K562 (cell line): ENCODE data around the gene PHF1. TPM values are rescaled to one million over a fixed set of nuclear protein-coding genes. Genes with fewer than 3 reads are reported as not detected.
A peak's percentile ranks its signal among the peaks of the same experiment; 100 is the strongest.

Experiments
- ATAC-seq: fragments of 200-7000 bp; cut with Tn5 transposase; 3 replicates; pipeline ENCODE4 v1.9.1; 2020; ENCODE audit warnings: moderate library complexity
- BruUV-seq: library from RNA; stranded (reverse); fragments of 400-500 nt; replicated peaks from 2 replicates; lab custom pipeline; 2021; lab: Mats Ljungman, UMichigan
- CTCF ChIA-PET: fragments of 300-600 bp; formaldehyde crosslinking; extraction: SDS; loops from one replicate; lab custom pipeline; 2021; ENCODE audit warnings: low intra/inter-chr PET ratio; lab: Yijun Ruan, JAX
- POLR2A ChIA-PET: fragments of 300-600, 350-650 bp; sonication (Branson Sonifier 250); formaldehyde crosslinking; extraction: SDS; loops from one replicate; lab custom pipeline; 2021; ENCODE audit warnings: antibody characterized with exemption, inconsistent platforms; lab: Yijun Ruan, JAX
- DNase-seq, 4 experiments: peaks; one replicate each; pipeline versions ENCODE4 v3.0.0 to v3.0.0-alpha.2; 2011 to 2018; ENCODE audit warnings: low spot score in 3 of 4, mixed read lengths in 3 of 4; ENCODE audit errors: extremely low read depth in 1 of 4
- FAIRE-seq: peaks from 2 replicates; lab custom pipeline; 2011; peaks lifted over from hg19 to GRCh38; lab: Jason Lieb, UNC
- H2AFZ ChIP-seq: 2 replicates; pipeline ENCODE4 v1.6.0; 2011; ENCODE audit warnings: low read depth, low read length, control low read depth, inconsistent platforms
- H3K27ac ChIP-seq: fragments of 200-600 bp; 3 replicates; pipeline ENCODE4 v1.8.0; 2011; ENCODE audit warnings: low read depth, mild to moderate bottlenecking, control low read depth, inconsistent platforms, low read length, moderate library complexity, mixed read lengths; ENCODE audit errors: extremely low read depth
- H3K27me3 ChIP-seq, 2 experiments: fragments of 300-600 bp in 1 of 2; 2 replicates in 1 of 2; 3 replicates in 1 of 2; pipeline versions ENCODE4 v1.6.0 to v1.8.0; 2011; ENCODE audit warnings: inconsistent platforms in 2 of 2, low read length in 2 of 2, mild to moderate bottlenecking in 1 of 2, mixed read lengths in 1 of 2, moderate library complexity in 1 of 2; ENCODE audit not compliant: control insufficient read depth in 2 of 2, insufficient read depth in 2 of 2
- H3K36me3 ChIP-seq: fragments of 300-600 bp; 3 replicates; pipeline ENCODE4 v1.8.0; 2011; ENCODE audit warnings: mild to moderate bottlenecking, low read length, inconsistent platforms; ENCODE audit not compliant: control insufficient read depth, insufficient read depth
- H3K4me1 ChIP-seq, 2 experiments: fragments of 200-600 bp in 1 of 2; replicated peaks in 1 of 2; 2 replicates in 1 of 2; 3 replicates in 1 of 2; pipeline versions ENCODE4 v1.5.1 to v1.8.0; 2011; ENCODE audit warnings: inconsistent platforms in 2 of 2, low read length in 2 of 2, mild to moderate bottlenecking in 1 of 2, mixed read lengths in 1 of 2, moderate library complexity in 1 of 2; ENCODE audit not compliant: control insufficient read depth in 2 of 2, insufficient read depth in 2 of 2
- H3K4me2 ChIP-seq: 2 replicates; pipeline ENCODE4 v1.6.1; 2011; ENCODE audit warnings: low read length, control low read depth, inconsistent platforms, mixed read lengths; ENCODE audit not compliant: insufficient read depth
- H3K4me3 ChIP-seq: fragments of 200-600 bp; sonication (generic), shearing (Covaris generic); 2 replicates; pipeline ENCODE4 v1.5.1; 2016; ENCODE audit warnings: control low read depth, inconsistent platforms
- H3K79me2 ChIP-seq: fragments of 200-600 bp; 3 replicates; pipeline ENCODE4 v1.8.0; 2011; ENCODE audit warnings: low read length, inconsistent platforms; ENCODE audit not compliant: control insufficient read depth, insufficient read depth
- H3K9ac ChIP-seq, 2 experiments: 2 replicates each; pipeline versions ENCODE4 v1.6.0 to v1.6.1; 2011; ENCODE audit warnings: low read depth in 2 of 2, low read length in 2 of 2, control low read depth in 1 of 2, inconsistent platforms in 1 of 2, mild to moderate bottlenecking in 1 of 2, mixed read lengths in 1 of 2; ENCODE audit not compliant: insufficient read depth in 1 of 2
- H3K9me1 ChIP-seq: one replicate; pipeline ENCODE4 v1.6.0; 2011; ENCODE audit warnings: inconsistent platforms, mild to moderate bottlenecking, low read length, moderate library complexity; ENCODE audit not compliant: control insufficient read depth, insufficient read depth
- H3K9me3 ChIP-seq: replicated peaks from 2 replicates; pipeline ENCODE4 v1.5.1; 2011; ENCODE audit warnings: low read depth, low read length, inconsistent platforms; ENCODE audit not compliant: control insufficient read depth, insufficient read depth
- H4K20me1 ChIP-seq: replicated peaks from 2 replicates; pipeline ENCODE4 v1.6.1; 2011; ENCODE audit warnings: low read length, inconsistent platforms, mixed read lengths; ENCODE audit not compliant: control insufficient read depth, insufficient read depth
- ATF3 ChIP-seq, 2 experiments: fragments of 450-650 bp in 1 of 2; sonication (generic) in 1 of 2; formaldehyde crosslinking in 1 of 2; IDR thresholded peaks in 1 of 2; conservative IDR thresholded peaks in 1 of 2; 2 replicates each; pipeline versions ENCODE4 v1.6.1 to v1.8.1; 2016 to 2023; ENCODE audit warnings: mild to moderate bottlenecking in 2 of 2, moderate library complexity in 2 of 2, inconsistent platforms in 1 of 2, missing genetic modification reagents in 1 of 2
- COPS2 ChIP-seq: fragments of 450-650 bp; conservative IDR thresholded peaks from 2 replicates; pipeline ENCODE4 v1.6.1; 2016; ENCODE audit warnings: mild to moderate bottlenecking, moderate library complexity
- ELF4 ChIP-seq: fragments of 450-650 bp; formaldehyde crosslinking; IDR thresholded peaks from 2 replicates; pipeline ENCODE4 v1.4.0; 2022; ENCODE audit warnings: missing genetic modification characterization
- FOXJ3 ChIP-seq: sonication (generic); formaldehyde crosslinking; IDR thresholded peaks from 2 replicates; pipeline ENCODE4 v1.4.0; 2020; ENCODE audit warnings: mild to moderate bottlenecking, missing genetic modification reagents
- GTF2E2 ChIP-seq: fragments of 200-800 bp; sonication (Bioruptor generic); IDR thresholded peaks from 2 replicates; pipeline ENCODE4 v1.6.1; 2016; ENCODE audit warnings: missing genetic modification characterization, missing compliant biosample characterization
- HNRNPK ChIP-seq: fragments of 200-400 bp; formaldehyde crosslinking; IDR thresholded peaks from one replicate; pipeline ENCODE4 v1.6.1; 2018; ENCODE audit warnings: mild to moderate bottlenecking, low read depth, low read length; ENCODE audit not compliant: poor library complexity, severe bottlenecking
- LCOR ChIP-seq: sonication (generic); formaldehyde crosslinking; IDR thresholded peaks from 2 replicates; pipeline ENCODE4 v1.8.0; 2022; ENCODE audit warnings: mild to moderate bottlenecking, missing genetic modification reagents
- MAFK ChIP-seq: IDR thresholded peaks from 2 replicates; pipeline ENCODE4 v1.6.1; 2011; ENCODE audit warnings: low read length, improper control_type of control experiment
- MEF2D ChIP-seq: conservative IDR thresholded peaks from 2 replicates; pipeline ENCODE4 v1.6.1; 2016; ENCODE audit warnings: low read depth, missing genetic modification characterization, missing compliant biosample characterization
- MTA1 ChIP-seq: fragments of 450-650 bp; IDR thresholded peaks from 2 replicates; pipeline ENCODE4 v1.6.1; 2017; ENCODE audit warnings: borderline replicate concordance
- NFRKB ChIP-seq: fragments of 450-650 bp; IDR thresholded peaks from 2 replicates; pipeline ENCODE4 v1.6.1; 2016; ENCODE audit warnings: low read depth
- POLR2H ChIP-seq: IDR thresholded peaks from 2 replicates; pipeline ENCODE4 v1.6.1; 2016; ENCODE audit warnings: missing genetic modification characterization, low read depth, mild to moderate bottlenecking, control low read depth, missing compliant biosample characterization, moderate library complexity
- RB1 ChIP-seq: fragments of 450-650 bp; IDR thresholded peaks from 2 replicates; pipeline ENCODE4 v1.6.1; 2017; ENCODE audit warnings: low read depth, mild to moderate bottlenecking
- RHOXF2B ChIP-seq: fragments of 250-450 bp; sonication (Bioruptor Pico); conservative IDR thresholded peaks from 2 replicates; pipeline ENCODE4 v1.5.1; 2021
- SNAPC5 ChIP-seq: fragments of 250-450 bp; sonication (Bioruptor Pico); IDR thresholded peaks from 2 replicates; pipeline ENCODE4 v1.8.0; 2021; ENCODE audit warnings: moderate library complexity, mild to moderate bottlenecking, inconsistent platforms
- U2AF1 ChIP-seq: fragments of 200-400 bp; formaldehyde crosslinking; optimal IDR thresholded peaks from 2 replicates; pipeline ENCODE3; 2017; ENCODE audit warnings: mild to moderate bottlenecking, low read depth, low read length, moderate library complexity
- ZNF12 ChIP-seq: sonication (generic); formaldehyde crosslinking; IDR thresholded peaks from 2 replicates; pipeline ENCODE4 v1.4.0; 2020; ENCODE audit warnings: mild to moderate bottlenecking, missing genetic modification reagents
- ZNF57 ChIP-seq: fragments of 450-650 bp; formaldehyde crosslinking; IDR thresholded peaks from 2 replicates; pipeline ENCODE4 v1.4.0; 2020; ENCODE audit warnings: mild to moderate bottlenecking, moderate library complexity
- WGBS: fragments of 100-300 bp; shearing (Covaris generic); methylation state at CpG from one replicate; pipeline ENCODE4 v1.1.6; 2016; ENCODE audit warnings: low coverage, mixed read lengths; ENCODE audit not compliant: insufficient coverage; ENCODE audit errors: missing lambda C conversion rate; 5-methylcytosine and 5-hydroxymethylcytosine counted together
- in situ Hi-C: fragments of 300-500 bp; cut with MboI; formaldehyde crosslinking; loops from 4 replicates; pipeline ENCODE4 v1.15.0; 2018; ENCODE audit warnings: inconsistent platforms, mixed read lengths
- intact Hi-C: fragments of 100-400 bp; cut with micrococcal nuclease; formaldehyde crosslinking; loops from 2 replicates; pipeline ENCODE4 v1.14.2; 2022
- polyA plus RNA-seq, 8 experiments: library from polyadenylated mRNA; depleted of rRNA in 4 of 8; stranded (reverse) in 5 of 8; unstranded in 3 of 8; fragments of >200 nt; fragmentation: Nextera tagmentation in 2 of 8; fragmentation: Illumina TruSeq in 1 of 8; extraction: Ambion mirVana in 2 of 8; extraction: Trizol in 1 of 8; gene quantifications; 2 replicates each; pipeline versions ENCODE4 v1.2.1 to v1.2.3, GENCODE V29; 2011 to 2014; ENCODE audit warnings: inconsistent platforms in 1 of 8, missing spikeins in 1 of 8
- total RNA-seq, 7 experiments: library from RNA; depleted of rRNA in 6 of 7; stranded (reverse); fragments of >200 nt in 6 of 7; fragmentation: Illumina TruSeq in 2 of 7; extraction: Trizol in 2 of 7; gene quantifications; 2 replicates each; pipeline versions ENCODE4 v1.2.1 to v1.2.3, GENCODE V29; 2011 to 2021; ENCODE audit warnings: low replicate concordance in 1 of 7
- TF ChIP-seq, protein P1 (sequence below): sonication (generic); formaldehyde crosslinking; IDR thresholded peaks from 2 replicates; pipeline ENCODE4 v1.8.1; 2023; ENCODE audit warnings: mild to moderate bottlenecking, missing genetic modification reagents, moderate library complexity

PHF1 gene
- total and polyA plus RNA-seq, 9 of the 15 experiments (the other 6 are each of a cell fraction or from before 2014, with no cell fraction given) = 3.7 to 64.2 (median 33.7) TPM

DNA sequence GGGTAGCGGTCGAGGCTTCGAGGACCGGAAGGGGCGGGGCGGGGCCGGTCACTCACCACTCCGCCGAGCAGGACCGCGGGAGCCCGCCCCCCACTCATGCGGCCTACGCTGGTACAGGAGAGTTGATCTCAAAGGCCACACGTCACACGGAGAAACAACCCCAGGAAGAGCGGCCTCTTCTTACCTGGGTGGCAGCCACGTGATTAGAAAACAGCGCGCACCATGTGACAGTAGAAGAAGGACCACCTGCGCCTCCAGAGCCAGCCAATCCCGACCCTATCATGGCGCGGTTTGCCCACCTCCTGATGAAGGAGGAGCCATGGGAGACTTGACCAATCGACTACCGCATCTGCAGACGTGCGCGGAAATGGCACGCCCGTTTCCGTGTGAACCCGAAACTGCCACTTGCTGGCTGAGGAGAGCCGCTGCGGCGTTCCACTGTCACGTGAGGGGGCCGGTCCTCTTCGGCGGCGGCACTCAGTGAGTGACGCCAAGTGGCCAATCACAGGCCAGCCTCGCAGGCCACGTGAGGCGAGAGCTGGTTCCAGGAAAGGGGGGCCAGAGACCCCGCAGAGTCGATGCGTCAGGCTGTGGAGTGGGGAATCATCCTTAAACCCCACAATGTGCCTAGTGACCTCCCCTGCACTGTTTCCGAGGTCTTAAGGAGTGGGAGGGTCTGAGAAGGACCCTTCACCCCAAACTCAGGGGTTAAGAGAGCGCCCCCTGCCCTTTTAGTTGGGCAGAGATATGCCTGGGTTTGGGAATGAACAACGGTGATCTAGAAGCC lies 7.3 kb downstream of the PHF1 start, which contains the start of gene CUTA:
Gene CUTA (minus strand): TSS at position 205 of the 787 bp plus-strand sequence. CDS start 107 bp downstream, at position 98.
- FAIRE-seq (peak; percentile 100), ATAC-seq (peak; percentile 93), DNase-seq (peak; percentile 95 to 100 (median 97))
- whole genome bisulfite sequencing = under 1% methylated on average over 51 of the region's 51 CpGs
- no peaks in the 10 kb centered on the region for H3K9me3 ChIP-seq
- peak within 1 kb of the TSS; percentile 95 for H3K27ac ChIP-seq
- no TSS peak for BruUV-seq
- peaks cover 40 to 43% of the 10 kb centered on the region in 2 experiments for H3K4me1 ChIP-seq
- POLR2A ChIA-PET = interaction anchor here (0.6 to 1.7 kb wide), 8 partner anchors 9 to 718 kb away, joined by 3 to 10 read pairs (median 4); partner anchors contain the start of genes PFDN6, WDR46, ZBTB22 and ZBTB9
- no peaks in the 10 kb centered on the region for H3K9me1 ChIP-seq
- peaks cover 36% of the 10 kb centered on the region for H3K79me2 ChIP-seq
- intact Hi-C loops (loop anchor here (1.0 to 2.0 kb wide), 4 partner anchors 8 to 213 kb away; partner anchors contain the start of genes B3GALT4, HSD17B8 and KIFC1), in situ Hi-C loops (no loop called here)
- H4K20me1 ChIP-seq = peaks cover 5% of the 10 kb centered on the region
- H3K27me3 ChIP-seq = no peaks in the 10 kb centered on the region
- peaks cover 40% of the 10 kb centered on the region; the same call in 2 of the 3 replicates for H3K36me3 ChIP-seq
- peak within 1 kb of the TSS; percentile 84 for H3K4me3 ChIP-seq
- H3K9ac ChIP-seq = peak within 1 kb of the TSS; percentile 82 to 92
- peak within 1 kb of the TSS; percentile 81 for H2AFZ ChIP-seq
- peak within 1 kb of the TSS; percentile 99 for H3K4me2 ChIP-seq
- CTCF ChIA-PET = interaction anchor here (0.6 to 1.8 kb wide), 3 partner anchors 8 to 138 kb away, joined by 3 to 5 read pairs (median 3); no protein-coding TSS in a partner anchor
- TF ChIP-seq ELF4 = no peak
- peak; percentile 82 for TF ChIP-seq ATF3 (IDR thresholded peaks at IDR 0.05)
- TF ChIP-seq ATF3 (CRISPR knock-in tag; conservative IDR thresholded peaks at IDR 0.05) = peak; percentile 16; the same call in 1 of the 2 replicates
- TF ChIP-seq MEF2D = no peak; the same call in 1 of the 2 replicates
- TF ChIP-seq ZNF12 (CRISPR knock-in tag) = peak; percentile 6; the same call in 1 of the 2 replicates
- no peak for TF ChIP-seq SNAPC5 (CRISPR knock-in tag)
- TF ChIP-seq ZNF57 (CRISPR knock-in tag) = no peak
- TF ChIP-seq RHOXF2B (CRISPR knock-in tag) = peak; percentile 80; the same call in 1 of the 2 replicates
- TF ChIP-seq, protein P1, sequence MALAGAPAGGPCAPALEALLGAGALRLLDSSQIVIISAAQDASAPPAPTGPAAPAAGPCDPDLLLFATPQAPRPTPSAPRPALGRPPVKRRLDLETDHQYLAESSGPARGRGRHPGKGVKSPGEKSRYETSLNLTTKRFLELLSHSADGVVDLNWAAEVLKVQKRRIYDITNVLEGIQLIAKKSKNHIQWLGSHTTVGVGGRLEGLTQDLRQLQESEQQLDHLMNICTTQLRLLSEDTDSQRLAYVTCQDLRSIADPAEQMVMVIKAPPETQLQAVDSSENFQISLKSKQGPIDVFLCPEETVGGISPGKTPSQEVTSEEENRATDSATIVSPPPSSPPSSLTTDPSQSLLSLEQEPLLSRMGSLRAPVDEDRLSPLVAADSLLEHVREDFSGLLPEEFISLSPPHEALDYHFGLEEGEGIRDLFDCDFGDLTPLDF = peak; percentile 88
- TF ChIP-seq MAFK = peak; percentile 46; the same call in 1 of the 2 replicates
- TF ChIP-seq FOXJ3 (CRISPR knock-in tag) = no peak
- TF ChIP-seq RB1 = peak; percentile 71; the same call in 1 of the 2 replicates
- TF ChIP-seq HNRNPK = no peak
- 0 out of 2 replicates have a peak, but pooled peaks have one; percentile 21 for TF ChIP-seq GTF2E2 (tag)
- no peak for TF ChIP-seq COPS2
- peak; percentile 90 for TF ChIP-seq LCOR (CRISPR knock-in tag)
- TF ChIP-seq NFRKB = no peak; the same call in 1 of the 2 replicates
- no peak for TF ChIP-seq U2AF1
- peak; percentile 93 for TF ChIP-seq MTA1
- peak; percentile 74 for TF ChIP-seq POLR2H
